ENCODE data around the gene CD40. TPM values are rescaled to one million over a fixed set of nuclear protein-coding genes. Genes with fewer than 3 reads are reported as not detected.

Gene CD40
- total RNA-seq, 1 experiment from 2014 or later = 1.5 TPM

DNA sequence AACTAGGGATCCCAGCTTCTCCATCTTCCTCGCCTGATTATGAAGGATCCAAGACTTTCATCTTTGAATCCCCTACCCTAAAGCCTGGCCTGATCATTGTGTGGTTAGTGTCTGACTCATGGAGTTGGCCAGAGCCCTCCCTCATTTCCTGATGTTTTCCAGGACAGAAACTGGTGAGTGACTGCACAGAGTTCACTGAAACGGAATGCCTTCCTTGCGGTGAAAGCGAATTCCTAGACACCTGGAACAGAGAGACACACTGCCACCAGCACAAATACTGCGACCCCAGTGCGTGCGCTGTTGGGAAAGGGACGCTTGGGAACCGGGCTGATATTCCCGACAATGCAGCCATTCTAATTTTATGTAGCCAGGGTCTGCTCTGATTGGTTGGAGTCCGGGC lies 4.0 kb downstream of the CD40 start:
- Mint-ChIP-seq H3K27ac (ENCODE audit: low read depth, unreplicated experiment) (peak overlapping the region; percentile 4), H3K27me3 (ENCODE audit: insufficient read depth, unreplicated experiment) (peaks cover 26% of the 10 kb centered on the region), H3K36me3 (ENCODE audit: insufficient read depth, unreplicated experiment) (peaks cover 10% of the 10 kb centered on the region), H3K4me1 (ENCODE audit: insufficient read depth, unreplicated experiment) (peaks cover 7% of the 10 kb centered on the region), H3K4me3 (ENCODE audit: unreplicated experiment) (no peak overlapping the region), H3K9me3 (ENCODE audit: unreplicated experiment) (no peaks in the 10 kb centered on the region)
- ChIA-PET CTCF (interaction anchor here (0.7 to 1.5 kb wide), 3 partner anchors 11 to 108 kb away, joined by 3 to 8 read pairs (median 4); no protein-coding TSS in a partner anchor), POLR2A (no interaction called here)
- no TSS peak for BruUV-seq (replicated peaks)
- intact Hi-C loops (cut with micrococcal nuclease) = no loop called here
- DNase-seq (ENCODE audit: unreplicated experiment) = peak; percentile 67
- TF ChIP-seq, protein P1, sequence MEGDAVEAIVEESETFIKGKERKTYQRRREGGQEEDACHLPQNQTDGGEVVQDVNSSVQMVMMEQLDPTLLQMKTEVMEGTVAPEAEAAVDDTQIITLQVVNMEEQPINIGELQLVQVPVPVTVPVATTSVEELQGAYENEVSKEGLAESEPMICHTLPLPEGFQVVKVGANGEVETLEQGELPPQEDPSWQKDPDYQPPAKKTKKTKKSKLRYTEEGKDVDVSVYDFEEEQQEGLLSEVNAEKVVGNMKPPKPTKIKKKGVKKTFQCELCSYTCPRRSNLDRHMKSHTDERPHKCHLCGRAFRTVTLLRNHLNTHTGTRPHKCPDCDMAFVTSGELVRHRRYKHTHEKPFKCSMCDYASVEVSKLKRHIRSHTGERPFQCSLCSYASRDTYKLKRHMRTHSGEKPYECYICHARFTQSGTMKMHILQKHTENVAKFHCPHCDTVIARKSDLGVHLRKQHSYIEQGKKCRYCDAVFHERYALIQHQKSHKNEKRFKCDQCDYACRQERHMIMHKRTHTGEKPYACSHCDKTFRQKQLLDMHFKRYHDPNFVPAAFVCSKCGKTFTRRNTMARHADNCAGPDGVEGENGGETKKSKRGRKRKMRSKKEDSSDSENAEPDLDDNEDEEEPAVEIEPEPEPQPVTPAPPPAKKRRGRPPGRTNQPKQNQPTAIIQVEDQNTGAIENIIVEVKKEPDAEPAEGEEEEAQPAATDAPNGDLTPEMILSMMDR (IDR thresholded peaks at IDR 0.05; ENCODE audit: unreplicated experiment) = no peak

DNA sequence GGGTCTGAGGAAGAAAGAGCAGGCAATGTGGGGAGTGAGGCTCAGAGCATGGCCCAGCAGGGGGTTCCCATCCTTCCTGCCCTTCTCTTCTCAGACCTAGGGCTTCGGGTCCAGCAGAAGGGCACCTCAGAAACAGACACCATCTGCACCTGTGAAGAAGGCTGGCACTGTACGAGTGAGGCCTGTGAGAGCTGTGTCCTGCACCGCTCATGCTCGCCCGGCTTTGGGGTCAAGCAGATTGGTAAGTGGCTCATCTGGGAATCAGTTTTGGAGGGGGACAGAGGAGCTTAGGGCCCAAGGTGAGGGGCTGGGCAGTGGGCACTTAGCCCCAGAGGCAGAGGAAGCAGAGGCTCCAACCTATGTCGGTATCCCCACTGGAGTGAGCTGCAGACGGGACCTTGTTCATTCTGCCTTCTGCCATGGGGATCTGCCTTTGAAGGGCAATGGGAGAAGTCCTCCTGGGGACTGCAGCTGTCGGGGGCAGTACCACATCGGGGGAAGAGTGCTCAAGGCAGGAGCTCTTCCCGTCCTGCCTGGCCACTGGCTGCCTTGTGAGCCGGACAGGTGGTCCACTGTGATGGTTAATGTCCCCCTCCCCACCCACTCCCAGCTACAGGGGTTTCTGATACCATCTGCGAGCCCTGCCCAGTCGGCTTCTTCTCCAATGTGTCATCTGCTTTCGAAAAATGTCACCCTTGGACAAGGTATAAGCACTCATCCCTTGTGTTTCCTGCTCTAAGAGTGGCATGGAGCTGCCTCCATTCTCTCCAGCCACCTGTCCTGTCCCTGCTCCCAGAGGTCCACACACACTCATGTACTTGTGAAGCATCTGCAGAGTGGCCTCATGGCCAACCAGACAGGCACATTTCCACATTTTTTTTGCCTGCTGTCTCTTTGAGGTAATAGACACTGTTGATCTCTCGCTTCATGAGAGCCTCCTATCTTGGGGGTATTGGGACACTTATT lies 4.7 kb downstream of the CD40 start:
- Mint-ChIP-seq H3K36me3 (ENCODE audit: insufficient read depth, unreplicated experiment) (peaks cover 10% of the 10 kb centered on the region), H3K4me1 (ENCODE audit: insufficient read depth, unreplicated experiment) (peaks cover 7% of the 10 kb centered on the region), H3K27ac (ENCODE audit: low read depth, unreplicated experiment) (peak overlapping the region; percentile 4), H3K9me3 (ENCODE audit: unreplicated experiment) (no peaks in the 10 kb centered on the region), H3K4me3 (ENCODE audit: unreplicated experiment) (no peak overlapping the region), H3K27me3 (ENCODE audit: insufficient read depth, unreplicated experiment) (peaks cover 26% of the 10 kb centered on the region)
- BruUV-seq (replicated peaks) = no TSS peak
- DNase-seq (ENCODE audit: unreplicated experiment) = no peak
- intact Hi-C loops (cut with micrococcal nuclease) = no loop called here
- POLR2A ChIA-PET = no interaction called here
- TF ChIP-seq, protein P1 (IDR thresholded peaks at IDR 0.05; ENCODE audit: unreplicated experiment) = no peak
- CTCF ChIA-PET = interaction anchor here (0.7 to 1.5 kb wide), 6 partner anchors 10 to 336 kb away, joined by 3 to 8 read pairs (median 4); no protein-coding TSS in a partner anchor

DNA sequence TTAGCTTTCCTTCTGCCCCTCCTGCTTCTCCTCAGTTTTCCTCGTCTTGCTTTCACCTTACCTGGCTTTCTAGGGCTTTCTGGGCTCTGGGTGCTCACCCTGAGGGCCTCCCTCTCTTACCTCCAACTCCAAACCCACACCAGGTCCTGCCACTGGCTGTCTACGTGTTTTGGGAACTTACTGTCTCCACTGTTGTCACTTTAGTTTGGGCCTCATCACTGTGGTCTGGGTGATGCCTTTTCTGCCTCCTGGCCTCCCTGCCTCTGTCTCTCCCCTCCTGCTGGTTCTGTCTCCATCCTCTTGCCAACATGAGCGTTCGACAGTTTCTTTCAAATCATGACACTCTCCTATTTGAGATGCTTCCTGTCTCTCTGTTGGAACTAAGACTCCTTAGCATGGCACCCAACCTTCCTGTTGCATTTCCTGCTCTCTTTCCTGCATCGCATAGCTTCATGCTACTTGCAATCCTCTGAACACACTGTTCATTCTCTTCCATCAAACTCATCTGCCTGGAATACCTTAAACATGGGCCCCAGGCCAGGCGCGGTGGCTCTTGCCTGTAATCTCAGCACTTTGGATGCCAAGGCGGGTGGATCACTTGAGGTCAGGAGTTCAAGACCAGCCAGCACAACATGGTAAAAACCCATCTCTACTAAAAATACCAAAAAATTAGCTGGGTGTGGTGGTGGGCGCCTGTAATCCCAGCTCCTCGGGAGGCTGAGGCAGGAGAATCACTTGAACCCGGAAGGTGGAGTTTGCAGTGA lies 5.5 kb downstream of the CD40 start:
- DNase-seq (ENCODE audit: unreplicated experiment) = no peak
- ChIA-PET POLR2A (no interaction called here), CTCF (interaction anchor here (0.6 to 1.5 kb wide), 5 partner anchors 9 to 314 kb away, joined by 3 to 6 read pairs (median 4); no protein-coding TSS in a partner anchor)
- BruUV-seq (replicated peaks) = no TSS peak
- Mint-ChIP-seq H3K27ac (ENCODE audit: low read depth, unreplicated experiment) (no peak overlapping the region), H3K36me3 (ENCODE audit: insufficient read depth, unreplicated experiment) (peaks cover 10% of the 10 kb centered on the region), H3K27me3 (ENCODE audit: insufficient read depth, unreplicated experiment) (peaks cover 26% of the 10 kb centered on the region), H3K4me3 (ENCODE audit: unreplicated experiment) (no peak overlapping the region), H3K4me1 (ENCODE audit: insufficient read depth, unreplicated experiment) (peaks cover 7% of the 10 kb centered on the region), H3K9me3 (ENCODE audit: unreplicated experiment) (no peaks in the 10 kb centered on the region)
- intact Hi-C loops (cut with micrococcal nuclease) = no loop called here
- TF ChIP-seq, protein P1 (IDR thresholded peaks at IDR 0.05; ENCODE audit: unreplicated experiment) = no peak

Data from MCF 10A (cell line).